ENCODE measurements around the gene ISLR. TPM values are rescaled to one million over a fixed set of nuclear protein-coding genes. Genes with fewer than 3 reads are reported as not detected.
A peak's percentile ranks its signal among the peaks of the same experiment; 100 is the strongest.

The ISLR gene
- total and polyA plus RNA-seq, 9 of the 15 experiments (the other 6 are each of a cell fraction or from before 2014, with no cell fraction given): not detected

- TF ChIP-seq CTCF (IDR thresholded peaks at IDR 0.05 in 2 of 3, conservative IDR thresholded peaks at IDR 0.05 in 1 of 3; ENCODE audit: insufficient read depth in 2 of 3, low read depth in 1 of 3, low read length in 3 of 3): 0 out of 6 replicates have a peak, but pooled peaks of 1 of the 3 experiments have one; percentile 33
- TF ChIP-seq ZNF133 (CRISPR knock-in tag; IDR thresholded peaks at IDR 0.05): no peak
- TF ChIP-seq ATF4 (CRISPR knock-in tag; IDR thresholded peaks at IDR 0.05): no peak
- TF ChIP-seq THRAP3 (IDR thresholded peaks at IDR 0.05; ENCODE audit: borderline replicate concordance): no peak
- TF ChIP-seq CTBP1 (IDR thresholded peaks at IDR 0.05; ENCODE audit: borderline replicate concordance): no peak
- TF ChIP-seq ZBTB9 (CRISPR knock-in tag; IDR thresholded peaks at IDR 0.05): no peak
- TF ChIP-seq TFAP4 (CRISPR knock-in tag; IDR thresholded peaks at IDR 0.05; ENCODE audit: borderline replicate concordance): no peak
- TF ChIP-seq ELF1 (tag; IDR thresholded peaks at IDR 0.05): no peak
- no peak for TF ChIP-seq MXI1 (IDR thresholded peaks at IDR 0.05; ENCODE audit: low read depth, low read length)
- TF ChIP-seq ZNF24 (IDR thresholded peaks at IDR 0.05): no peak
- TF ChIP-seq MBD1 (CRISPR knock-in tag; IDR thresholded peaks at IDR 0.05): no peak
- TF ChIP-seq RERE (CRISPR knock-in tag; IDR thresholded peaks at IDR 0.05; ENCODE audit: borderline replicate concordance): no peak
- TF ChIP-seq MTA3 (IDR thresholded peaks at IDR 0.05; ENCODE audit: borderline replicate concordance): no peak
- TF ChIP-seq POLR3G (IDR thresholded peaks at IDR 0.05; ENCODE audit: extremely low read depth, insufficient read length, insufficient replicate concordance): no peak
- no peak for TF ChIP-seq BDP1 (IDR thresholded peaks at IDR 0.05; ENCODE audit: insufficient read depth, insufficient read length)
- TF ChIP-seq BRD4 (IDR thresholded peaks at IDR 0.05): no peak
These were observed 29.2 kb upstream of the ISLR start (continued) for GRCh38 chr15:74144153-74144775.
